PC-9 (cell line): ENCODE data around the gene SYTL2.

ENCODE experiments used
- CTCF ChIP-seq: fragments of 200-600 bp; sonication (generic); conservative IDR thresholded peaks from 2 replicates; pipeline ENCODE4 v1.6.1; 2017; ENCODE audit warnings: mixed run types, antibody characterized with exemption, mild to moderate bottlenecking, moderate library complexity
- EZH2 ChIP-seq: fragments of 200-600 bp; sonication (generic); IDR thresholded peaks from 2 replicates; pipeline ENCODE4 v1.8.0; 2017; ENCODE audit warnings: antibody characterized with exemption, low read depth

GRCh38 chr11:85779956-85780640 is 30.8 kb downstream of the SYTL2 start:
- TF ChIP-seq CTCF (no peak), EZH2 (no peak)
